SK-N-SH (cell line): ENCODE measurements around the gene PDGFRB. TPM values are rescaled to one million over a fixed set of nuclear protein-coding genes. Genes with fewer than 3 reads are reported as not detected.

Experiments used
- CTCF ChIA-PET: fragments of 300-600, 350-600 bp; formaldehyde crosslinking; extraction: SDS; loops from one replicate; lab custom pipeline; 2021; lab: Yijun Ruan, JAX
- POLR2A ChIA-PET: fragments of 350-600 bp; sonication (Branson Sonifier 250); formaldehyde crosslinking; extraction: SDS; loops from one replicate; lab custom pipeline; 2020; ENCODE audit warnings: antibody characterized with exemption, inconsistent platforms; lab: Yijun Ruan, JAX
- DNase-seq: peaks from one replicate; pipeline ENCODE4 v3.0.0; 2012
- H2AFZ ChIP-seq: fragments of 200-600 bp; sonication (generic); 2 replicates; pipeline ENCODE4 v1.8.1; 2016; ENCODE audit warnings: antibody characterized with exemption, mild to moderate bottlenecking, low read depth
- H3F3A ChIP-seq: fragments of 200-600 bp; sonication (generic); replicated peaks from 2 replicates; pipeline ENCODE3; 2016; ENCODE audit warnings: antibody characterized with exemption, mild to moderate bottlenecking; ENCODE audit not compliant: insufficient read depth
- H3K27ac ChIP-seq, 2 experiments: fragments of 200-500 bp in 1 of 2; fragments of 200-600 bp in 1 of 2; sonication (Bioruptor generic) in 1 of 2; sonication (generic), shearing (Covaris generic) in 1 of 2; 2 replicates each; pipeline versions ENCODE4 v1.5.1 to v1.6.1; 2014 to 2016; ENCODE audit warnings: low read depth in 2 of 2, inconsistent platforms in 1 of 2, low read length in 1 of 2, mild to moderate bottlenecking in 1 of 2, mixed read lengths in 1 of 2
- H3K27me3 ChIP-seq: fragments of 200-600 bp; sonication (generic), shearing (Covaris generic); 2 replicates; pipeline ENCODE4 v1.6.1; 2016; ENCODE audit warnings: mixed run types; ENCODE audit not compliant: insufficient read depth
- H3K36me3 ChIP-seq, 2 experiments: fragments of 200-500 bp in 1 of 2; fragments of 200-600 bp in 1 of 2; sonication (Bioruptor generic) in 1 of 2; sonication (generic) in 1 of 2; replicated peaks in 1 of 2; 2 replicates each; pipeline versions ENCODE3 to v1.5.1; 2014 to 2016; ENCODE audit warnings: low read length in 1 of 2, mild to moderate bottlenecking in 1 of 2; ENCODE audit not compliant: insufficient read depth in 2 of 2, control insufficient read depth in 1 of 2
- H3K4me1 ChIP-seq, 2 experiments: fragments of 200-500 bp in 1 of 2; fragments of 200-600 bp in 1 of 2; sonication (Bioruptor generic) in 1 of 2; sonication (generic), shearing (Covaris generic) in 1 of 2; 2 replicates each; pipeline versions ENCODE4 v1.5.1 to v1.6.1; 2014 to 2016; ENCODE audit warnings: low read depth in 1 of 2, low read length in 1 of 2, mixed run types in 1 of 2; ENCODE audit not compliant: insufficient read depth in 2 of 2, control insufficient read depth in 1 of 2
- H3K4me2 ChIP-seq: fragments of 200-600 bp; sonication (generic), shearing (Covaris generic); 2 replicates; pipeline ENCODE4 v1.6.1; 2017; ENCODE audit warnings: mixed run types
- H3K4me3 ChIP-seq, 2 experiments: fragments of 200-500 bp in 1 of 2; fragments of 200-600 bp in 1 of 2; sonication (Bioruptor generic) in 1 of 2; sonication (generic), shearing (Covaris generic) in 1 of 2; 2 replicates each; pipeline versions ENCODE4 v1.5.1 to v1.8.1; 2014 to 2016; ENCODE audit warnings: low read depth in 2 of 2, inconsistent platforms in 1 of 2, low read length in 1 of 2, mild to moderate bottlenecking in 1 of 2, mixed read lengths in 1 of 2, moderate library complexity in 1 of 2
- H3K79me2 ChIP-seq: fragments of 200-600 bp; sonication (generic); 2 replicates; pipeline ENCODE4 v1.8.1; 2017; ENCODE audit warnings: mild to moderate bottlenecking; ENCODE audit not compliant: insufficient read depth
- H3K9ac ChIP-seq: fragments of 200-600 bp; sonication (generic); 2 replicates; pipeline ENCODE4 v1.6.1; 2017; ENCODE audit warnings: mixed run types
- H3K9me2 ChIP-seq: fragments of 200-600 bp; sonication (generic); 2 replicates; pipeline ENCODE4 v1.6.1; 2017; ENCODE audit warnings: mixed run types
- H3K9me3 ChIP-seq: fragments of 200-600 bp; sonication (generic); 2 replicates; pipeline ENCODE4 v1.6.1; 2017; ENCODE audit warnings: mixed run types, mild to moderate bottlenecking, moderate library complexity
- H4K20me1 ChIP-seq: fragments of 200-600 bp; sonication (generic); 2 replicates; pipeline ENCODE4 v1.6.1; 2017; ENCODE audit warnings: mild to moderate bottlenecking, mixed run types; ENCODE audit not compliant: insufficient read depth
- EZH2phosphoT487 ChIP-seq: fragments of 200-600 bp; sonication (generic); IDR thresholded peaks from 2 replicates; pipeline ENCODE4 v1.6.1; 2017; ENCODE audit warnings: low read depth, mixed run types, mild to moderate bottlenecking, antibody characterized with exemption, moderate library complexity, borderline replicate concordance
- FOXM1 ChIP-seq: IDR thresholded peaks from 2 replicates; pipeline ENCODE4 v1.4.0; 2012; ENCODE audit warnings: low read depth, mild to moderate bottlenecking
- JUND ChIP-seq: IDR thresholded peaks from 2 replicates; pipeline ENCODE4 v1.4.0; 2012
- NFIC ChIP-seq: IDR thresholded peaks from 2 replicates; pipeline ENCODE4 v1.4.0; 2012; ENCODE audit warnings: borderline replicate concordance
- RAD21 ChIP-seq: IDR thresholded peaks from 2 replicates; pipeline ENCODE4 v1.6.1; 2012; ENCODE audit warnings: mild to moderate bottlenecking, low read length
- SIN3A ChIP-seq: IDR thresholded peaks from 2 replicates; pipeline ENCODE4 v1.6.1; 2012; ENCODE audit warnings: low read depth, mild to moderate bottlenecking, low read length, moderate library complexity, borderline replicate concordance
- TAF1 ChIP-seq: IDR thresholded peaks from 2 replicates; pipeline ENCODE4 v1.6.1; 2012; ENCODE audit warnings: low read depth, mild to moderate bottlenecking, low read length, moderate library complexity, borderline replicate concordance
- USF2 ChIP-seq: fragments of 150-350 bp; IDR thresholded peaks from 2 replicates; pipeline ENCODE4 v1.6.1; 2017; ENCODE audit warnings: antibody characterized with exemption, low read length, low read depth, borderline replicate concordance
- YY1 ChIP-seq: IDR thresholded peaks from 2 replicates; pipeline ENCODE4 v1.4.0; 2012; ENCODE audit warnings: low read depth, mild to moderate bottlenecking
- ZBTB33 ChIP-seq: IDR thresholded peaks from 2 replicates; pipeline ENCODE4 v1.4.0; 2012; ENCODE audit warnings: low read depth, borderline replicate concordance
- WGBS: methylation state at CpG from one replicate; pipeline ENCODE4 v1.1.6; 2017; ENCODE audit warnings: low lambda C conversion rate; 5-methylcytosine and 5-hydroxymethylcytosine counted together
- polyA plus RNA-seq, 3 experiments: library from polyadenylated mRNA; depleted of rRNA; stranded (reverse); fragments of >200 nt; gene quantifications; 2 replicates each; pipeline ENCODE4 v1.2.3, GENCODE V29; 2012

PDGFRB gene
- polyA plus RNA-seq, 1 of the 3 experiments (the other 2 are of a cell fraction): 32.1 TPM

GRCh38 chr5:150081541-150082283, 73.9 kb downstream of the PDGFRB start (continued):
- no peak for TF ChIP-seq USF2
- no peak for TF ChIP-seq SIN3A
- no peak for TF ChIP-seq FOXM1
- TF ChIP-seq EZH2phosphoT487: no peak
- TF ChIP-seq ZBTB33: no peak
- no peak for TF ChIP-seq NFIC
- no peak for TF ChIP-seq TAF1
- TF ChIP-seq, all 33 proteins: peak for 0

GRCh38 chr5:150080696-150081435, 74.8 kb downstream of the PDGFRB start:
- no peak for DNase-seq
- 38% methylated on average over 4 of the region's 15 CpGs for WGBS
- TF ChIP-seq RAD21 (no peak), USF2 (no peak), YY1 (no peak), JUND (no peak)
- Histone ChIP-seq H3K27me3 (no peaks in the 10 kb centered on the region), H3K27ac (no peak overlapping the region), H3K4me3 (no peak overlapping the region), H3K9ac (no peak overlapping the region), H3K4me2 (no peak overlapping the region), H2AFZ (no peak overlapping the region), H3K79me2 (no peaks in the 10 kb centered on the region), H4K20me1 (no peaks in the 10 kb centered on the region), H3K9me2 (no peaks in the 10 kb centered on the region), H3K36me3 (no peaks in the 10 kb centered on the region), H3F3A (no peaks in the 10 kb centered on the region), H3K9me3 (no peaks in the 10 kb centered on the region), H3K4me1 (no peaks in the 10 kb centered on the region; a peak in 1 of 4 replicates)
- ChIA-PET POLR2A (no interaction called here), CTCF (interaction anchor here (1.1 kb wide), 1 partner anchor 202 kb away, joined by 3 read pairs; no protein-coding TSS in a partner anchor)
